SU-DHL-6 (cell line): ENCODE data around the gene DCLK1.

Experiments
- CTCF ChIP-seq: fragments of 200-600 bp; sonication (generic); IDR thresholded peaks from one replicate; pipeline ENCODE4 v1.5.1; 2017; ENCODE audit warnings: antibody characterized with exemption, mild to moderate bottlenecking, low read length, moderate library complexity; ENCODE audit not compliant: insufficient read depth, poor library complexity, severe bottlenecking
- EZH2phosphoT487 ChIP-seq: fragments of 200-600 bp; sonication (generic), shearing (Covaris generic); conservative IDR thresholded peaks from 2 replicates; pipeline ENCODE4 v1.6.1; 2018; ENCODE audit warnings: mild to moderate bottlenecking, antibody characterized with exemption, low read length, moderate library complexity, mixed read lengths

DNA sequence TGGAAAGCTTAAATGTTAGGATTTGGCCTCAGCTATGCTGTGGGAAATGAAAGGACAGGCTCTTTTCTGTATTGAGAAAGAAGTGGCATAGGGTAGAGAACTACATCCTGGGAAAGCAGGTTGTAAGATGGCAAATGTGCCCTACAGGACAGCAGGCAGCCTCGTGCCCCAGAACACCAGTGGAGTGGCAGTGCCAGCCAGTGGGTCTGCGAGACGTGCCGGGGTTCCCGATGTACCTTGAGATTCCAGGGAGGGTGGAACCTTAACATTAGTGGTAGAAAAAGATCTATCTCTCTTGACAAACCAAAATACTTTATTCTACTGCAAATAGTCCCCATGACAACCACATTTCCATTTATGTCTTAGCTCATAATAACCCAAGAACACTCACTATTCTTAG lies 42.7 kb downstream of the DCLK1 start:
- TF ChIP-seq CTCF (no peak), EZH2phosphoT487 (no peak)
